ENCODE results near the gene CABCOCO1.

DNA sequence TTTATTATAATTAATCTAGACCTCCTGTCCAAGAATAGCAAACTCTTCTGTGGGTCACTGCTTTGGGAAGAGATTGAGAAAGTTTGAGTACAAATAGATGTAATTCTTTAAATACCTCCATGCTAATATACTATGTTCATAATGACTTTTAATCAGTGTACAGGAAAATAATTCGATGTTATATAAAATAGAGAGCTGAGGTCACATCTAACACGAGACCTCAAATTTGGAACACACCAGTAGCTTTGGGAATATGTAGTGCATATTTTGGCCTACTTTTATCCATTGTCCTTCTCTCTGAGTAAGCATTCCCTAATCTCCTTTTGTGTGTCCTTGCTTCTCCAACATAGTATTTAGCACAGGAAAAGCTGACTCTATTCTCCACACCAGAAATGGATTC lies 27.3 kb upstream of the CABCOCO1 start:
- TF ChIP-seq POLR2A (IDR thresholded peaks at IDR 0.05) (no peak), EP300 (IDR thresholded peaks at IDR 0.05) (no peak)
- TF ChIP-seq, protein P1, sequence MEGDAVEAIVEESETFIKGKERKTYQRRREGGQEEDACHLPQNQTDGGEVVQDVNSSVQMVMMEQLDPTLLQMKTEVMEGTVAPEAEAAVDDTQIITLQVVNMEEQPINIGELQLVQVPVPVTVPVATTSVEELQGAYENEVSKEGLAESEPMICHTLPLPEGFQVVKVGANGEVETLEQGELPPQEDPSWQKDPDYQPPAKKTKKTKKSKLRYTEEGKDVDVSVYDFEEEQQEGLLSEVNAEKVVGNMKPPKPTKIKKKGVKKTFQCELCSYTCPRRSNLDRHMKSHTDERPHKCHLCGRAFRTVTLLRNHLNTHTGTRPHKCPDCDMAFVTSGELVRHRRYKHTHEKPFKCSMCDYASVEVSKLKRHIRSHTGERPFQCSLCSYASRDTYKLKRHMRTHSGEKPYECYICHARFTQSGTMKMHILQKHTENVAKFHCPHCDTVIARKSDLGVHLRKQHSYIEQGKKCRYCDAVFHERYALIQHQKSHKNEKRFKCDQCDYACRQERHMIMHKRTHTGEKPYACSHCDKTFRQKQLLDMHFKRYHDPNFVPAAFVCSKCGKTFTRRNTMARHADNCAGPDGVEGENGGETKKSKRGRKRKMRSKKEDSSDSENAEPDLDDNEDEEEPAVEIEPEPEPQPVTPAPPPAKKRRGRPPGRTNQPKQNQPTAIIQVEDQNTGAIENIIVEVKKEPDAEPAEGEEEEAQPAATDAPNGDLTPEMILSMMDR (IDR thresholded peaks at IDR 0.05), result no peak
